Vagina (tissue), 2 donors: Measurements from ENCODE around the gene MRTFA. TPM values are rescaled to one million over a fixed set of nuclear protein-coding genes. Genes with fewer than 3 reads are reported as not detected.

ENCODE experiments used
- DNase-seq, 2 donors: peaks; one replicate each; pipeline ENCODE4 v3.0.0-alpha.2; 2017; ENCODE audit errors: extremely low spot score in 2 of 2
- H3K27ac ChIP-seq: fragments of 200-600 bp; sonication (generic); one replicate; pipeline ENCODE4 v1.5.1; 2019
- H3K27me3 ChIP-seq: fragments of 200-600 bp; sonication (generic); one replicate; pipeline ENCODE4 v1.5.1; 2019
- H3K36me3 ChIP-seq, 2 donors: fragments of 200-600 bp; sonication (generic); one replicate each; pipeline ENCODE4 v1.5.1; 2017 to 2019
- H3K4me1 ChIP-seq: fragments of 200-600 bp; sonication (generic); one replicate; pipeline ENCODE4 v1.5.1; 2019
- H3K4me3 ChIP-seq, 2 donors: fragments of 200-600 bp; sonication (generic); 1 replicate in 1 of 2; 2 replicates in 1 of 2; pipeline ENCODE4 v1.5.1; 2016 to 2019
- H3K9me3 ChIP-seq: fragments of 200-600 bp; sonication (generic); one replicate; pipeline ENCODE4 v1.5.1; 2019
- CTCF ChIP-seq, 3 experiments: fragments of 450-650 bp in 2 of 3; fragments of 200-600 bp in 1 of 3; sonication (generic) in 1 of 3; IDR thresholded peaks; one replicate each; pipeline ENCODE4 v1.5.1; 2017 to 2019; ENCODE audit warnings: antibody characterized with exemption in 3 of 3, mild to moderate bottlenecking in 2 of 3, moderate library complexity in 2 of 3
- POLR2A ChIP-seq, 2 donors: fragments of 450-650 bp; IDR thresholded peaks; one replicate each; pipeline ENCODE4 v1.6.1; 2017; ENCODE audit warnings: antibody characterized with exemption in 2 of 2, mild to moderate bottlenecking in 2 of 2, moderate library complexity in 2 of 2
- POLR2AphosphoS5 ChIP-seq, 2 donors: sonication (generic); formaldehyde crosslinking; IDR thresholded peaks; one replicate each; pipeline ENCODE4 v1.9.0; 2017; ENCODE audit warnings: antibody characterized with exemption in 2 of 2, mild to moderate bottlenecking in 2 of 2, low read depth in 1 of 2; ENCODE audit not compliant: insufficient read depth in 1 of 2
- intact Hi-C: fragments of 100-400 bp; cut with DNase I; formaldehyde crosslinking; loops from one replicate; pipeline ENCODE4 v1.15.1; 2023
- total RNA-seq: library from RNA; depleted of rRNA; stranded (reverse); fragments of >200 nt; gene quantifications from one replicate; pipeline ENCODE4 v1.2.3, GENCODE V29; 2016

The MRTFA gene
- total RNA-seq, 1 donor from 2014 or later: 99.4 TPM

GRCh38 chr22:40367342-40367741, 269.2 kb downstream of the MRTFA start:
- intact Hi-C loops: no loop called here
- Histone ChIP-seq H3K36me3 (peaks cover 0 to 46% of the 10 kb centered on the region in 2 donors), H3K9me3 (no peaks in the 10 kb centered on the region), H3K27ac (no peak overlapping the region), H3K4me3 (no peak overlapping the region), H3K27me3 (no peaks in the 10 kb centered on the region), H3K4me1 (peaks cover 8% of the 10 kb centered on the region)
- TF ChIP-seq CTCF (IDR thresholded peaks at IDR 0.05): no peak
- TF ChIP-seq POLR2AphosphoS5 (IDR thresholded peaks at IDR 0.05; ENCODE audit: insufficient read depth in 1 of 2, low read depth in 1 of 2): no peak
- no peak for TF ChIP-seq POLR2A (IDR thresholded peaks at IDR 0.05)
- no peak for DNase-seq

- no peak for TF ChIP-seq POLR2A (IDR thresholded peaks at IDR 0.05)
- no peak for TF ChIP-seq CTCF (IDR thresholded peaks at IDR 0.05)
- TF ChIP-seq POLR2AphosphoS5 (IDR thresholded peaks at IDR 0.05; ENCODE audit: insufficient read depth in 1 of 2, low read depth in 1 of 2): no peak
- Histone ChIP-seq H3K9me3 (no peaks in the 10 kb centered on the region), H3K4me1 (no peaks in the 10 kb centered on the region), H3K27ac (no peak overlapping the region), H3K36me3 (peaks cover 4 to 59% of the 10 kb centered on the region in 2 donors), H3K4me3 (no peak overlapping the region), H3K27me3 (no peaks in the 10 kb centered on the region)
- DNase-seq: no peak
- intact Hi-C loops: no loop called here
Measured at GRCh38 chr22:40366068-40366467, 270.5 kb downstream of the MRTFA start.

DNA sequence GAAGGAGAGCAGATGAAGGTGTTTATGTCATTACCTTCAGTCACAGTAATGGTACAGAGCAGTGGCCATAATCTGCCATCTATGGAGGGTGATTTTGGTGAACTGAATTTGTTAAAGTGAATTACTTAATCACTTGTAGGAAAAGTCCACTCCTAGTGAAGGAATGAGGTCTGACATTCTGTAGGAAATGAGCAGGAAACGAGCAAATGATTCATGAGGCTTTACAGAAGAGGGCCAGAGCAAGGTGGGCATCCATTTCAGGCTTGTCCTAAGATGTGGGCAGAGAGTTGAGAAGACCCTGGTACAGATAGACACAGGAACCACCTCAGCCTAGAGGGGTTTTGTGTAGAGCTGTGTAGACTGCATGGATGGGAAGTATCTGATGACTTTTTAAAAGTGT, 272.1 kb downstream of the MRTFA start:
- no peaks in the 10 kb centered on the region for H3K4me1 ChIP-seq
- no peak overlapping the region for H3K4me3 ChIP-seq
- no peaks in the 10 kb centered on the region for H3K27me3 ChIP-seq
- intact Hi-C loops: no loop called here
- TF ChIP-seq CTCF (IDR thresholded peaks at IDR 0.05) (no peak), POLR2A (IDR thresholded peaks at IDR 0.05) (no peak), POLR2AphosphoS5 (IDR thresholded peaks at IDR 0.05; ENCODE audit: insufficient read depth in 1 of 2, low read depth in 1 of 2) (no peak)
- no peak overlapping the region for H3K27ac ChIP-seq
- H3K36me3 ChIP-seq: peaks cover 5 to 75% of the 10 kb centered on the region in 2 donors
- no peak for DNase-seq
- no peaks in the 10 kb centered on the region for H3K9me3 ChIP-seq

DNA sequence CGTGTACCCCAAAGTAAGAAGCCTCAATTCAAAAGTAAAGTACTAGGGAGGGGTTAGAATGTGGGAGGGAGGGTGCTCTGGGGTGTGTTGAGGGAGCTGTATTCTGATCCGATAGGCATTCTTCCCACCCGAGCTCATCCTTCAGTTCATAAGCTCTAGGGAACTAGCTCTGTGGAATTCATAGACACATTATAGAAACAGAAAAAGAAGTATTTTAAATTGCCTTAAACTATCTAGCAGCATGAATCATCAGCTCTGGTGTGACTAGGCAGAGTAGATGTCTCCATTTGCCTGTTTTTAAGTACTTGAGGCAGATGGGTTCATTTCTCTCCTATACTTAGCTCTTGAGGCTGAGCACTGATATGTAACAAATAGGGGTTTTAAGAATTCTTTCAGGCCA, 273.5 kb downstream of the MRTFA start:
- Histone ChIP-seq H3K27ac (no peak overlapping the region), H3K4me1 (no peaks in the 10 kb centered on the region), H3K27me3 (no peaks in the 10 kb centered on the region), H3K9me3 (no peaks in the 10 kb centered on the region), H3K4me3 (no peak overlapping the region), H3K36me3 (peaks cover 5 to 89% of the 10 kb centered on the region in 2 donors)
- DNase-seq: no peak
- intact Hi-C loops: no loop called here
- TF ChIP-seq POLR2A (IDR thresholded peaks at IDR 0.05): no peak
- TF ChIP-seq POLR2AphosphoS5 (IDR thresholded peaks at IDR 0.05; ENCODE audit: insufficient read depth in 1 of 2, low read depth in 1 of 2): no peak
- no peak for TF ChIP-seq CTCF (IDR thresholded peaks at IDR 0.05)

- TF ChIP-seq CTCF (IDR thresholded peaks at IDR 0.05): no peak
- TF ChIP-seq POLR2A (IDR thresholded peaks at IDR 0.05): no peak
- no peak for TF ChIP-seq POLR2AphosphoS5 (IDR thresholded peaks at IDR 0.05; ENCODE audit: insufficient read depth in 1 of 2, low read depth in 1 of 2)
- Histone ChIP-seq H3K4me3 (no peak overlapping the region), H3K27ac (no peak overlapping the region), H3K27me3 (no peaks in the 10 kb centered on the region), H3K36me3 (peaks cover 5 to 97% of the 10 kb centered on the region in 2 donors), H3K9me3 (no peaks in the 10 kb centered on the region), H3K4me1 (no peaks in the 10 kb centered on the region)
- no peak for DNase-seq
- intact Hi-C loops: no loop called here
Measured at GRCh38 chr22:40361100-40361499, 275.4 kb downstream of the MRTFA start.

Other genes with a start within 250 kb of the MRTFA start
- gene MCHR1, start 42.8 kb upstream of the MRTFA start, total RNA-seq: not detected
- 18.4 TPM for gene SLC25A17, start 182.6 kb upstream of the MRTFA start, total RNA-seq
- gene ST13, start 219.9 kb upstream of the MRTFA start, total RNA-seq: 143 TPM
- gene XPNPEP3, start 220.4 kb upstream of the MRTFA start, total RNA-seq: 12.8 TPM
- not detected for gene DNAJB7, start 225.4 kb upstream of the MRTFA start, total RNA-seq